Hematopoietic multipotent progenitor cell treated with erythropoietin and hydrocortisone succinate and interleukin-3 and kit ligand, for 8 days (in vitro differentiated cells): ENCODE data around the gene PWWP2B.
"Not testable (repeated sequence)": the region's sequence is repeated elsewhere in the genome, so short reads cannot be mapped to it uniquely, and the experiment has no call there.

Source experiments
- DNase-seq: peaks from one replicate; pipeline ENCODE4 v3.0.0-alpha.2; 2015

PWWP2B gene

GRCh38 chr10:132382231-132382922, 14.6 kb upstream of the PWWP2B start:
- DNase-seq = no peak

DNA sequence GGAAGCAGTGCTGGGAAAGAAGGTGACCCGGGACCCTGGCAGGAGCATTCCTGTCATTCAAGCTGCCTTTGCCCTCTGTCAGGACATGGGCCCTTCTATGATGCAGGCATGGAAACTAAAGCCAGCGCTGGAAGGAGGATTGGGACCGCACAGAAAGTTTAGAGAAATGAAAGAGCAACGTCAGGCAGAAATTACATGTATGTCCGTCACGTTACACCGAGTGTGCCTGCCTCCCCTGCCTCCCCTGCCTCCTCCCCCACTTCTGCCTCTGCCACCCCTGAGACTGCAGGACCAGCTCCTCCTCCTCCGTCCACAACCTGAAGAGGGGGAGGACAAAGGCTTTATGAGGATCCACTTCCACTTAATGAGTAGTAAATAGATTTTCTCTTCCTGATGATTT, 13.9 kb upstream of the PWWP2B start:
- DNase-seq = no peak

- no peak for DNase-seq
Measured at GRCh38 chr10:132383751-132384196, 13.2 kb upstream of the PWWP2B start.

DNA sequence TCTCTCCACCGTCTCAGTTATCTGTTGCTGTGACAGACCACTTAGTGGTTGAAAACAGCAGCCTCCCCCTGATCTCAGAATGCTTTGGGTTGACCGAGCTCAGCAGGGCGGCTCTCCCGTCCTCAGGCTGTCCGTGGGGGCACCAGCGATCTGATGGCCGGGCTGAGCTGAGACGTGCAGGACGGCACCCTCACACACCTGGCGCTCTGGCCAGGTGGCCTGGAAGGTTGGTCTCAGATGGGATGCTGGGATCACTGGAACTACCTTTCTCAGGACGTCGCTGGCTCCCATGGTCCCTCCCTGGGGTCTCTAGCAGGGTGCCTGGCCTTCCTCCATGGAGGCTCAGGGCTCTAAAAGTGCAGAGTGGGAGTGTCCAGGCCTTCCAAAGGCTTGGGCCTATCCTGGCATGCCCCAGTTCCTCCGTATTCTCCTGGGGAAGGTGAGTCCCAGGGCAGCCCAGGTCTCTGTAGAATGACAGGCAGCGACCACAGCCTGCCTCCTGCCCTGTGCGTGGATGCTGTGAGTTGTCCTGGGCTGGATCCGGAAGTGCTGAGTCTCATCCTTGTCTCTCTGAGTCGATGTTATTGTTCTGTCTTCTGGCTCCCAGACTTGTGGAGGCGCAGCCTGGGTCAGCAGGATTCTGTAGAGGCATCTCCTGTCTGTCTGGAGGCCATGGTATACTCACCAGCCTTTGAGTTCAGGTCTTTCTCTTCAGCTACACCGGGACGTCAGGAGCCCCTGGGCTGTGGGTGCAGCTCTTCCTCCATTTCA, 12.2 kb upstream of the PWWP2B start:
- no peak for DNase-seq

GRCh38 chr10:132385389-132385667, 11.7 kb upstream of the PWWP2B start:
- no peak for DNase-seq

DNA sequence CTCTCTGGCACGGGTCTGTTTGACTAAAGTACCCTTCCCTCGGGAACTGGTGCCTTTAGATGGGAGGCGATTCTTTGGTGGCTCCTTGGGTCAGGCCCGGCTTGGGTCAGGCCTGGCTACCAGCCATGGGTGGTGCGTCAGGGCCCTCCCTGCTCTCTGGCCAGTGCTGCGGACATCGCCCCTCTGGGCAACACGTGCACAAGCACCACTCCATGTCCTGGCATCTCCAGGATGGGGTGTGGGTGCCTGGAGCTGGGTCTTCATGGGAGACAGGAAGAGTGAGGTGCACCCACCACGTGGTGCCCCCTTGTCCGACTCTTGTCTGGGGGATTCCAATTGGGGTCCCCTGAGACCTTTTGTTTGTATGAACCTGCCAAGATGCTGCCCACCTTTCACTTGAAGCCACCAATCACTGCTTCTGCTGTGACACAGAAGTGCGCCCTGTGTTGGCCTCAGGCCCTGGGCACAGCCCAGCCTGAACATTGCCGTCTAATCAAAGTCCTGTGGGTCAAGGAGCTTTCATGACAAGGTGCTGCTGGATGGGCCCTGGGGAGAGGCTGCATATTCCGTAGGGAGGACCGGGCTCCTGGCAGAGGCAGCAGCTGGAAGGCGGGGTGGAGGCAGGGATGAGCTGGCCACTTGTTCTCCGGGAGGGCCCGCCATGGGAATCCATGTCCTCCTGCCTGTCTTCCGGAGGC, 11.1 kb upstream of the PWWP2B start:
- no peak for DNase-seq

DNA sequence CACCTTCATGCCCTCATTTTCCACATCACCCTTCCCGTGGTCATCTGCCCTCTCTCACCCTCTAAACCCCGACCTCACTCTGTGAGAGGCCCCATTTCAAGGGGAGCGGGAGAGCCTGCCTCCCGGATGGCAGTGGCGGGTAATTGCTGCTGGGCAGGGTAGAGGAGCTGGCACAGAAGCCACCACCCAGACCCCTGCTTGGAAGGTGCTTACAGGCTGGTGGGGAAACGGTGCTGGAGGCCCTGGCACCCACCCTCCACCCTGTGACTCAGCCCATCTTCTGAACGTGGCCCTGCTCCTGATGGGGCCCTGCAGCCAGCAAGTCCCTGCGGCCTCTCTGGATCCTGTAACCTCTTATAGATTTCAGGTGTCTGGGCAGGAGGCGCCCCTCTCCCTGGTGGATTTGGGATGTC, 10.6 kb upstream of the PWWP2B start:
- no peak for DNase-seq

DNA sequence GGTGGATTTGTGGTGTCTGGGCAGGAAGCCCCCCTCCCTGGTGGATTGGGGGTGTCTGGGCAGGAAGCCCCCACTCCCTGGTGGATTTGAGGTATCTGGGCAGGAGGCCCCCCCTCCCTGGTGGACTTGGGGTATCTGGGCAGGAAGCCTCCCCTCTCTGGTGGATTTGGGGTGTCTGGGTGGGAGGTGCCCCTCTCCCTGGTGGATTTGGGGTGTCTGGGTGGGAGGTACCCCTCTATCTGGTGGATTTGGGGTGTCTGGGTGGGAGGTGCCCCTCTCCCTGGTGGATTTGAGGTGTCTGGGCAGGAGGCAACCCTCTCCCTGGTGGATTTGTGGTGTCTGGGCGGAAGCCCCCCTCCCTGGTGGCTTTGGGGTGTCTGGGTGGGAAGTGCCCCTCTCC, 10.1 kb upstream of the PWWP2B start:
- not testable (repeated sequence) for DNase-seq

DNA sequence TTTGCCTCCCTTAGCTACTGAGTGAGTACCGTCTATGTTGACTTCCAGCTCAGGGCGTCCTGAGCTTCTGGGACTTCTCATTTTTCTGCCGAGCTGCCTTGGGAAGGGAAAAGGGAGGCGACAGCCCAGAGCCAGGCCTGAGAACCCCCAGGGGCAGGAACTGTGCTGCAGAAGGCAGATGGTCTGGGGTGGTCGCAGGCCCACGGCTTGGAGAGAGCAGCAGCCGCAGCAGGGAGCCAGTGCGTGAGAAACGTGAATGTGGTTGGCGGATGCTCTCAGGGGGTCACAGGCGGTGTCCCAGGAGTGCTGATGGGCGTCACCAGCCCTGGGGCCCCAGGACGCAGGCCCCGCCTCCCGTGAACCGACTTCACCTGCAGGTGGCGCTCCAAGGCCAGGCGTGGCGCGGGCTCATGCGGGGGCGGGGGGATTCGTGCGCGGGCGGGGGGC, 9.2 kb upstream of the PWWP2B start:
- DNase-seq = peak; percentile 44

DNA sequence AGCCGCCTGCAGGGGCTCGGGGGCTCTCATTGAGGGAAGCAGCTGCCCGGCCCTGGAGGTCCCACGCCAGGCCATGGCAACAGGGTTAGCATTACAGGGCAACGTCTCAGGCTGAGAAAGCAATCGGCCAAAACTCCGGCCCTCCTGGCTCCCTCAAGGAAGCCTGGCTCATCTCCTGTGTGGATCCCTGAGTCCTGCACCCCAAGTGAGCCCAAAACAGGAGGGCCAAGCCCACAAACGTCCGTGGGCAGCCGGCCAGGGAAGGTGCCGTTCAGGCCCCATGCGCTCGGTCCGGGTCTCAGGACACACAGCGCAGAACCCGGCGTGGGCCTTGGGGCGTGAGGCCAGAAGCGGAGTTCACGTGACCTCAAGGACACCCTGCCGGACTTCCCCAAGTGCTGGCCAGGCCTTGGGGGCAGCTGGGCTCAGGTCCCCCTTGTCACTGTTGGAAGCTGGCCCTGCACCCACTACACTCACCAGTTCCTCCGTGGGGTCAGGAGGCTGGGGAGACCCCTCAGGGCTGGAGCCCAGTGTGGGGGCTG, 8.0 kb upstream of the PWWP2B start:
- no peak for DNase-seq

DNA sequence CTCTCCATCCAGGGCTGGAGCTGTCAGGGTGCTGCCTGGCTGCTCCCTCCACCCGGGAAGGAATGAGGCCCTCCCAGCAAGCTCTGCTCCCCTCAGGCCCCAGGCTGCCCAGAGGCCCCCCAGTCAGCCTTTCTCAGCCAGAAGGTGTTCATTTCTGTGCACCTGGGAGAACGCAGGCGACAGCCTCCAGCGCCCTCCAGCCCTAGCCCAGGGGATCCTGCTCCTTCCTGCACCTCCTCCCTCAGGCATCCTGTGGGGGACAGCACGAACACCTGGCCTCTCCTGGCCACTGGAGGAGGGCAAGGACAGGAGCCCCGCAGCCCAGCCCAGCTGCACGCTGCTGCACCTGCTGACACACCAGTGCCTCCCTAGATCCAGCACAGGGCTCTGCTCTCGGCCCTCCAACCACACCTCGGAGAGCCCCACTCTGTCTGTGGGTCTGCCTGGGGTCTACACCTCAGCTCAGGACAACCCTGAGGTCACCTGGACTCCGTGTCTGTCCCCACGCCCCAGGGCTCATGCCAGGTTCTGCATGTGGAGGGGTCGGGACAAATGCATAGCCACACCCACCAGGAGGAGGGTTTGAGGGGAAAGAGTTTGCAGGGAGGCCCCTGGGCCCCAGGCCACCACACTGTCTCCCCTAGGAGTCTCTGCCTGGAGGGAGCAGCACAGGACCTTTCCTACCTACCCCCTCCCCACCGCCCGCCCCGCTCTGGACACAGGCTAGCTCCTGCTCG, 7.4 kb upstream of the PWWP2B start:
- no peak for DNase-seq

GRCh38 chr10:132390170-132390920, 6.7 kb upstream of the PWWP2B start:
- no peak for DNase-seq

DNA sequence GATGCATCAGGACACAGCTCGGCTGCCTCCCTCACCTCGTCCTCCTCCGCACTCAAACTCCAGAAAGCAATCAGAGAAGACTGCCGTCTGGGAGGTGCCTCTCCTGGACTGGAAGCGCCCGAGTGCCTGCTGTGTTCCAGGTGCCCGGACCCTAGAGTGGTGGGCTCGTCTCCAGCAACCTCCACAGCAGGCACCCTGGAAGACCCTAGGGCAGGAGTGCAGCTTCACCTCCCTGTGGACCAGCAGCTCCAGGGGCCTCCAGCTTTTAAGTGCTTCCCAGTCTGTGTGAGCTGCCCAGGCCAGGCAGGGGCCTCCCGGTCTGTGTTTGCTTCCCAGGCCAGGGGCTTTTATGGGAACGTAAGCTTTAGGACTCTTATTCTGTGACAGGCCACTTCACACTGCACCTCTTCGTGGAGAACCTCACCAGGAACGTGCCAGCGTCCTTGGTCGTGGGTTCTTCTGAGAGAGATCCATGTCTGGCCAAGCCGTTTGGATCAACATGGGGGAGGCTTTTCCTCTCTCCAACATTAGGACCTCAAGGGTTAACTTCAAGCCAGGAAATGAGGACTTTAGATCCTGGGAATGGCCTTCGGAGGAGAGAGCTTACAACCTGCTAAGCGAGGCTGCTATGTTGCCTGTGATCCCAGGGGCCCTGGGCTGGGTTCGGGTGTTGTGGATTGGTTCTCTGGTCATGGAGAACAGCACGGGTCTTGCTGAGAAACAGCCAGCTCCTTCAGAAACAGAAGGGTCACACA, 5.9 kb upstream of the PWWP2B start:
- no peak for DNase-seq

DNA sequence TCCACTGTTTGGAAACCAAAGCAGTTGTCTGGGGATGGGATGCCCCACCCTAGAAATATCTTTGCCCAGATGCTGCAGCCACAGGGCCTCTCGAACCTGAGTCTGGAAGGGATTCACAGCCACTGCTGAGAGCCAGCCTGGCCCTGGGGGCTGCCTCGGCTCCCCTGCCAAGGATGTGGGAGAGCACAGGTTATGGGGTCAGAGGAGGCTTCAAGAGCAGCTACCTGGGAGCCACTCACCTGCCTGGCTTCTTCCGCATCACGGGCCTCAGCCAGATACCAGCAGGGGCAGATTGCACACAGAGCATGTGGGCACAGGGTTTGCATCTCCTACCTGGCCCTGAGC, 5.4 kb upstream of the PWWP2B start:
- DNase-seq = no peak

- DNase-seq = no peak
Measured at GRCh38 chr10:132392184-132392800, 4.7 kb upstream of the PWWP2B start.

- DNase-seq = no peak
Measured at GRCh38 chr10:132392811-132393694, 3.9 kb upstream of the PWWP2B start.

- DNase-seq = no peak
Measured at GRCh38 chr10:132393695-132394181, 3.3 kb upstream of the PWWP2B start.

DNA sequence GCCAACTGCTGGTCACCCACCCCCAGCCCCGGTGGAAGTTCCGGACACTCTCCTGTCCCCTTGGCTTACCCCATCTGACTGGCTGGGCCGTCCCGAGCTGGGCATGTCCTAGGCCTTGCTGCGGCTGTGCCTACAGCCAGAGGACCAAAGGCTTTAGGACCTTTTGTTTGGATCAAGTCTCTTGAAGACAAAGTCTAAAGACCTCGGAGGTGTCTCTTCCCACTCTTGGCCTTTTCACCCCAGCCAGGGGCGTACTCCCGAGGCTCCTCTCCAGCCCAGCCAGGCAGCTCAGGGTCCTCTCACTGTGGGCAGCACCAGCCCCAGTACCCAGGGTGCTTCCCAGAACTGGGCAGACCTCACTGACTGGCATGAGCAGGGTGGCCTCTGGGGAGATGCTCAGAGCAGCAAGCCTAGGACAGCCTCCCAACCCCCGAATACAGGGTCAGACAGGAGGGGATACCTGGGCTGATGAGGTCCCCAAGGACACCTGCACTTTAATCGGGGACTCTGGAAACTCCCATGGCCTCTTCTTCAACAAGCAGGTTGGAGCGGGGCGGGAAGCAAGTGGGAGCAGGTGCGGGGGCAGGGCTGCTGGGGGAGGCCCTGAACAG, 2.7 kb upstream of the PWWP2B start:
- no peak for DNase-seq

DNA sequence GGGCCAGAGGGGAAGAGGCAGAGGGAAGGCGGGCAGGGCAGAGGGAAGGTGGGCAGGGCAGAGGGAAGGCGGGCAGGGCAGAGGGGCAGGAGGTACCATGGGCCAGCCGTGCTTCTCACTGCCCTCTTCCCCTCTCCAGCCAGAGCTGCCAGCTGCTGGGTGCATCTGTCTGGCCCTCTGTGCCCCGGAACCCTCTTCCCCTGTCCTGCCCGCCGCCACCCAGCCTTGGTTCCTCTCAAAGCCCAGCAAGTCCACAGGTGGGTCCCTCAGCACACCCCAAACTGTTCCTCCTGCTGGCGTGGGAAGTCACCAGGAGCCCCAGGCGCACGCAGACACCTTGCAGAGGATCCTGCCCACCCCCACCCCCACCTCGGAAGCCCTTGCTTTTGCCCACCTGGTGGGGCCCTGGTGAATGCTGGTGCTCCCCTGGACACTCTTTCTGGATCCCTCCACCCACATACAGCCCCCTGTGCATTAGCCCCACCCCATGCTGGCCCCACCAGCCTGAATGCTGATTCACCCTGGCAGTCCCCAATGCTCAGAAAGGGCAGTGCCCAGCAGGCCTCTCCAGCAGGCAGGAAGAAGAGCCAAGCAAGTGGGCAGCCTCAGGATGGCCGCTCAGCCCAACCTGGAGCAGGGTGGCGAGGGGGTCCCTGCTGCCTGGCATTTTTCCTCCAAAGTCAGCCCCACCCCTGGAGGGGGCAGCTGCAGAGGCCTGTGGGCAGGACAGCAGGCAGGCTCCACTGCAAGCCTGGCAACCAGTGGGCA, 1.9 kb upstream of the PWWP2B start:
- DNase-seq = no peak
